HG03103 (cell line): ENCODE results near the gene DMGDH.

Experiments used
- ATAC-seq: cut with Tn5 transposase; IDR thresholded peaks from one replicate; pipeline ENCODE4 v1.9.1; 2021; ENCODE audit warnings: low read depth; ENCODE audit not compliant: unreplicated experiment

DMGDH gene

GRCh38 chr5:79074641-79075040 lies 5.2 kb upstream of the DMGDH start:
- ATAC-seq: no peak

GRCh38 chr5:79070350-79070667 lies 835 bp upstream of the DMGDH start:
- ATAC-seq: no peak

GRCh38 chr5:79062436-79062835 lies 7.0 kb downstream of the DMGDH start:
- ATAC-seq: no peak

GRCh38 chr5:79059674-79060073 lies 9.8 kb downstream of the DMGDH start:
- no peak for ATAC-seq

GRCh38 chr5:79056847-79057246 lies 12.6 kb downstream of the DMGDH start:
- ATAC-seq: no peak

GRCh38 chr5:79055017-79055416 lies 14.5 kb downstream of the DMGDH start:
- ATAC-seq: no peak

GRCh38 chr5:79053321-79053720 lies 16.2 kb downstream of the DMGDH start:
- ATAC-seq: no peak

- ATAC-seq: no peak
These were observed 19.0 kb downstream of the DMGDH start for GRCh38 chr5:79050498-79050897.

GRCh38 chr5:79048437-79048836 lies 21.0 kb downstream of the DMGDH start:
- ATAC-seq: no peak

GRCh38 chr5:79047199-79047598 lies 22.3 kb downstream of the DMGDH start:
- ATAC-seq: no peak

GRCh38 chr5:79042188-79042587 lies 27.3 kb downstream of the DMGDH start:
- ATAC-seq: no peak

GRCh38 chr5:79036769-79037168 lies 32.7 kb downstream of the DMGDH start:
- ATAC-seq: no peak

- no peak for ATAC-seq
These were observed 34.2 kb downstream of the DMGDH start for GRCh38 chr5:79035237-79035636.

GRCh38 chr5:79032782-79033181 lies 36.7 kb downstream of the DMGDH start:
- no peak for ATAC-seq

GRCh38 chr5:79032031-79032695 lies 37.3 kb downstream of the DMGDH start:
- no peak for ATAC-seq

- ATAC-seq: no peak
These were observed 38.0 kb downstream of the DMGDH start for GRCh38 chr5:79031485-79031867.

- ATAC-seq: no peak
These were observed 38.6 kb downstream of the DMGDH start for GRCh38 chr5:79030663-79031484.

- no peak for ATAC-seq
These were observed 44.4 kb downstream of the DMGDH start for GRCh38 chr5:79025054-79025472.

- no peak for ATAC-seq
These were observed 45.5 kb downstream of the DMGDH start for GRCh38 chr5:79023947-79024346.

- ATAC-seq: no peak
These were observed 46.1 kb downstream of the DMGDH start for GRCh38 chr5:79023348-79023747.

- no peak for ATAC-seq
These were observed 46.7 kb downstream of the DMGDH start for GRCh38 chr5:79022771-79023170.

- no peak for ATAC-seq
These were observed 47.7 kb downstream of the DMGDH start for GRCh38 chr5:79021753-79022152.
